EH (cell line): ENCODE data around the gene FBXO30.

Source experiments
- DNase-seq: peaks from one replicate; pipeline ENCODE4 v3.0.0-alpha.2; 2015; ENCODE audit warnings: low read depth

The FBXO30 gene, protein sequence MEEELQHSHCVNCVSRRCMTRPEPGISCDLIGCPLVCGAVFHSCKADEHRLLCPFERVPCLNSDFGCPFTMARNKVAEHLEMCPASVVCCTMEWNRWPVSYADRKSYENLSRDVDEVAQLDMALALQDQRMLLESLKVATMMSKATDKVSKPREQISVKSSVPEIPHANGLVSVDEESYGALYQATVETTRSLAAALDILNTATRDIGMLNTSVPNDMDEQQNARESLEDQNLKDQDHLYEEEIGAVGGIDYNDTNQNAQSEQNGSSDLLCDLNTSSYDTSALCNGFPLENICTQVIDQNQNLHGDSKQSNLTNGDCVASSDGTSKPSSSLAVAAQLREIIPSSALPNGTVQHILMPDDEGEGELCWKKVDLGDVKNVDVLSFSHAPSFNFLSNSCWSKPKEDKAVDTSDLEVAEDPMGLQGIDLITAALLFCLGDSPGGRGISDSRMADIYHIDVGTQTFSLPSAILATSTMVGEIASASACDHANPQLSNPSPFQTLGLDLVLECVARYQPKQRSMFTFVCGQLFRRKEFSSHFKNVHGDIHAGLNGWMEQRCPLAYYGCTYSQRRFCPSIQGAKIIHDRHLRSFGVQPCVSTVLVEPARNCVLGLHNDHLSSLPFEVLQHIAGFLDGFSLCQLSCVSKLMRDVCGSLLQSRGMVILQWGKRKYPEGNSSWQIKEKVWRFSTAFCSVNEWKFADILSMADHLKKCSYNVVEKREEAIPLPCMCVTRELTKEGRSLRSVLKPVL

DNA sequence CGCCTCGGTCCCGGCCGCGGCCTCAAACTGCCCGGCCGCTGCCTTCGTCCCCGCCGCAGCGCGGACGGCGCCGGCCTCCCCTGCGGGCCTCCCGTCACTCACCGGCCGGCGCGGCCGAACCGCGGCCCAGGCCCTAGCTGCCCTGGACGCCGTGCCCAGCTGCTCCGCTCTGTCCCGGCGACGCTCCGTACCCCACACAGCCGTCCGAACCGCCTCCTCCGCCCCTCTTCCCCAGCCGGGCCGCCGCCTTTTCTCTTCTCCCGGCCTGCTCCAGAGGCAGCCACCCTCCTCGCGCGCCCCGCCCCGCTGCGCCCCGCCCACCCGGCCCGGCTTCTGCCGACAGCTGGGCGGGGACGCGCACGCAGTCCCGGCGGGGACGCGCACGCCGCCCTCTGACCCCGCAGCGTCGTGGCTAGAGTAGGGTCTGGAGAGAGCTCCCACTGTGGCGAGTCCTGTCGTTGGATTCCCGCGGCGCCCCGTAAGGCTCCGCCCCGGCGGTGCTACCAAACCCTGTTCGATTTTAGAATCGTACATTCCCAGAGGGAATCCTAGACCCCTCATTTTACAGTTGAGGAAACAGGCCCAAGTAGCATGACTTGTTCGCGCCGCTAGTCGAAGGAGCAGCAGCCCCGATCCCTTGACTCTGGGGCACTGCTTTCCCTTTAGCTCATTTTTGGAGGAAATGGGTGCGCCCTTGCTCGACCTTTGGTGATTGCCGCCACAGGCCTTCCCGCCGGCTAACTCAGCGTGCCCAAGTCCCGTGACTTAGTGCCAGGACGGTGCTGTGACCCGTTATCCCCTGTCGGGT lies at the start of gene FBXO30:
FBXO30 (minus strand) TSS at position 295 of the 808 bp plus-strand sequence. CDS start 8,390 bp downstream, outside the sequence.
- peak; percentile 89 for DNase-seq

DNA sequence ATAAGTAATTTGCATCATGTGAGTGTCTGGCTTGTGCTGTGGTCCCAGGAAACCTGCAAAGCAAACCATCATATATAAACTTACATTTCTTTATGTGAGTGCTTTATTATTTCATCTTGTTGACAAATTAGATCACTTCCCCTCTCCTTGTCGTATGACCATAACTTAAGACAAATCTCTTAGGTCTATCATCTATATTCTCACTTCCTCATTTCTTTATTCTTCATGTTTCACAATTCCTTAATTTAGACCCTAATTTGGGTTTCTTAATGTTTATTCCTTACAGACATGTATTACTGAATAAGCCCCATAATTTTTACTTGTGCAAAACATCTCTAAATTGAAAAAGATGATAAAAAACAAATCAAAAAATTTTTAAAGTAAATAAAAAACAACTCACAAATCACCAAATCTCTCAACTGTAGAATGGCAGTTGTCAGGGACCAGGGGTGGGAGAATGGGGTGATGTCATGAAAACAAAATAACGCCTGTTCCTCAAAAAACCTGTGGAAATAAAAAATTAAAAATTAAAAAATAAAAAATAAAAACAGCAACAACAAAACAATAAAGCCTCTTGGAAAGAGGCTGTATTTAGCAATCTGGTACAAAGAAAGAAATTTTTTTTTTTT lies 49.5 kb upstream of the FBXO30 start:
- DNase-seq = no peak

DNA sequence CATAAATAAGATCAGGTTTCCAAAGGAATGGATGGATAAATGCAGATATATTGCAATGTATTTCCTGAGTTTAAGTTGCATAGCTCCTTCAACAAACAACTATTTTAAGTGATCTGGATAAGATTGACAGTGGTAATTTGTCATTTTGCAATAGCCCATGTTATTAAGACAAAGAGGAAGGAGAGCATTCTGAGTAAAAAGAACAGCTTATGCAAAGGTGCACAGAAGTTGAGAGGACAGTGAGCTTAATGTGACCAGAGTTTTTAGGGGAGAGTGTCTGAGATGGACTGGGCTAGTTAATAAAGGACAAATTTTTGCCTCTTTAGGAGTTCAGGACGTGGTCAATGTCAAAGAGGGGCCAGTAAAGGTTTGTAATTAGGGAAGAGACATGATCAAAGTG lies 48.8 kb upstream of the FBXO30 start:
- DNase-seq = no peak

DNA sequence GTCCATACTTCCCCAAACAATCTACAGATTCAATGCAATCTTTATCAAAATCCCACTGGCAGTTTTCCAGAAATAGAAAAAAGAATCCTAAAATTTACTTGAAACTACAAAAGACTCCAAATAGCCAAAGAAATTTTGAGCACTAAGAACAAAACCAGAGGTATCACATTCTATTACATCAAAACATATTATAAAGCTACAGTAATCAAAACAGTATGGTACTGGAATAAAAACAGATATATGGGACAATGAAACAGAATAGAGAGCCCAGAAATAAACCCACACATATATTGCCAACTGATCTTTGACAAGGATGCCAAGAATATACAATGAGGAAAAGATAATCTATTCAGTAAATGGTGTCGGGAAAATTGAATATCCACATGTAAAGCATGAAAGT lies 46.0 kb upstream of the FBXO30 start:
- no peak for DNase-seq

DNA sequence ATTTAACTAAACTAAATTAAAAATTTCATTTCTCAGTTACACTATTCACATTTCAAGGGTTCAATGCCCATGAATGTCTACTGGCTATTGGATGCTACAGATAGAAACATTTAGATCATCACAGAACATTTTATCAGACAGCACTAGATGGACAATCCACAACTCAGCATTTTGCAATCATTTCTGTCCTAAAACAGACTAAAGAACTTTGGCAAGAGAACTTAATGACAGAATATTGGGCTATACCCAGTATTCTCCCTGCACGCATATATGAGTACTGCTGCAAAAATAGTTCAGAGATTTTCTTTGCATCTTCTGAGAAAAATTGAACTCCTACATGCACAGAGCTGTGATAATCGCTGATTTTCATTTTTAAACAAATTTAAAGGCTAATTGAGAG lies 36.1 kb upstream of the FBXO30 start:
- DNase-seq = no peak

DNA sequence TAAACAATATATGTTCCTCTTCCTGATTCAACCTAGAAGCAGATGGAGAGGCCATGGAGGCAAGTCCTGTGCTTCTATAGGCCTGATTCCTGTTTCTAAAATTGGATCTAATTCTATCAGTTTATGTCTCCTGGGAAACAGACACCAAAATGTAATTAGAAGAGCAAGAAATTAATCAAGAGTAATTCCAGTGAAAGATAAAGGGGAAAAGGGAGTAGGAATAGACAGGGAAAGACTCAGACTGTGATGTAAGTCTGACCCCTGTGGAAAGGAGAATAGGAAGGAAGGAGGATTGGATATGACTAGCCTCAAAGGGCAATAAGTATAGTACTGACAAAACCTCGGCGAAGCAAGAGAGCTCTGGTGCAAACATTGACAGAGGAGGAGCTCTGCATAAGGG lies 33.9 kb upstream of the FBXO30 start:
- DNase-seq = no peak

DNA sequence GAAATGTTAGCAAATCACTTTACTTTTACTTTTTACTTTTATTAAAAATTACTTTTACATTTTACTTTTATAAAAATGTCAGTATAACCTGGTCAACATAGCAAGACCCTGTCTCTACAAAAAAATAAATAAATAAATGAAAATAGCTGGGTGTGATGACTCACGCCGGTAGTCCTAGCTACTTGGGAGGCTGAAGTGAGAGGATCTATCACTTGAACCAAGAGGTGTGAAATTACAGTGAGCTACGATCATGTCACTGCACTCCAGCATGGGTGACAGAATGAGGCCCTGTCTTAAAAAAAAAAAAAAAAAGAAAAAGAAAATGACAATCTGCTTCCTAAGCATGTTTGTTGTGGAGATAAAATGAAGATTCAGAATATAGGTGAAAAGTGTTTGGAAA lies 31.0 kb upstream of the FBXO30 start:
- DNase-seq = no peak

DNA sequence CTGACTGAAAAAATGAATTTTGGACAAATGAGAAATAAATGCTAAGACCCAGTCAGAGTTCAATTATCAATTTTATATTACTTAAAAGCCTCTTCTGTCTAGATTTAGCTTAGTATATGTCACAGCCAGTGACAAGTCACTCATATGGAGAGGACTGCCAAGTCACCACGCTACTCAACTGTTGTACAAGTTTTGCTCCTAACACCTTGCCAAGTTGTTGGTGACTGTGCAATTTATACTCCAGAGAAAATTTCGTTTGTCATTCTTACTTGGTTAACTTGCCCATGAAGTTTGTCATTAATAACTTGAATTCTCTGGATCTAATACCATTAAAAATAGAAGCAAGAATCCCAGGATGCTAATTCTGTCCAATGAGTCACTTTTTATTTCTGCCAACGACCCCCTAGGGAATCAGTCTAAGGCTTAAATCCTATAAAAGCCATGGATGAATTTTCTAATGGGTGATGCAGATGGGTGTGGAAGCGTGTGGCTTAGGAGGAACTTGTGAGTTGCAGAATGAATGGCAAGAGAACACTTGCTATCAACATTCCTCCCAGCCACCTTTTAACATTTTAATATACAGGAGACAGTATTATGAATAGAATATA lies 30.4 kb upstream of the FBXO30 start:
- peak; percentile 60 for DNase-seq

DNA sequence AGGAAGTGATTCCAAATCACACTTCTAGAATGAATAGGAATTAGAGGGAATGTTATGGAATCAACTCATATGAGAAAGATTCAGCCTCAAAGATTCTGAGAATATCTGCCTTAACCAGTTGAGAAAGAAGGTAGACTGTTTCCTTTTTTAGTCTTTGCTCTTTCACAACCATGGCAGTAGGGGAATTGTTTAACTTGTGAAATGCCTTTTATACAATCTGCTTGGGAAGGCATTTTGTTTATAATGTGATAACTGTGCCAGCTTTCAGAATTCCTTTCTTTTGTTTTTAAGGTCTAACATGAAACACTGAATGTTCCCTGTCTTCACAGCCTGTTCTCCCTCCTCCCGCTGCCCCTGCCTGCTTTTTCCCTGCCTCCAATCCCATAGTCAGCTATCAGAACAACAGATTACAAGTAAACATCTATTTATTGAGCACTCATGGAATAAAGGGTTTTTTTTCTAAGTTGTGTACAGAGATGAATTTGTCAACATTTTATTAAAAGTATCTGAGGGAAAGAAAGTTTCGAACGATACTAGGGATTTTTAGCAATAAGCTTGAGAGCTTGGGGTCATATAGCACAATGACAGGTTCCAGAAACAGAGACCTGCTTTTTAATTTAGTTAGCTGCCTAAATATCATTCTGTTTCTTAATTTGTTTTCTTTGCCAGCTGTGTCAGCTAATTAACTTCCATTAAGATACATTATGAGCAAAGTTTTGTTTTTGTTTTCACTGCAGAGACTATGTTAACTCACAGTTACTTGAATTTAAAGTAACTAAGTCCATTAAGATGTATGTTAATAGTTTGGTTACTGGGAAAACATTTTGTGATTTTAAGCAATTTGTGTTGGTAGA lies 28.3 kb upstream of the FBXO30 start:
- peak; percentile 57 for DNase-seq

DNA sequence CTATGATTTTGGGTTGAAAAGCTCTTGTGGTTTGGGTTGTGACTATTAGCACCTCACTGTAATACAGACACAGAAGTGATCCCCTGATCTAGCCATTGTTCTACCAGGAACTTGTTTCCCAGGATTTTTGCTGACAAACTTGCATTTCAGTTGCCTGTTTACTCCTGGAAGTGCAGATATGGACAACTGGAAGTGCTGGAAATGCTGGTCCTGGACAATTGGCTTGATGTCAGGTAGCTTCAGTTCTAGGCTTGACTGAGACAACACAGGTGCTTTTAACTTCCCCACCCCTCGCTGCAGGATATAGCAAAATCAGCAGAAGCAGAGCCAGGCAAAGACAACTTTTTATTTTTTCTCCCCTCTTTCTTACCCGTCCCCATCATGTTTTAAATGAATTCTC lies 27.1 kb upstream of the FBXO30 start:
- DNase-seq = no peak

DNA sequence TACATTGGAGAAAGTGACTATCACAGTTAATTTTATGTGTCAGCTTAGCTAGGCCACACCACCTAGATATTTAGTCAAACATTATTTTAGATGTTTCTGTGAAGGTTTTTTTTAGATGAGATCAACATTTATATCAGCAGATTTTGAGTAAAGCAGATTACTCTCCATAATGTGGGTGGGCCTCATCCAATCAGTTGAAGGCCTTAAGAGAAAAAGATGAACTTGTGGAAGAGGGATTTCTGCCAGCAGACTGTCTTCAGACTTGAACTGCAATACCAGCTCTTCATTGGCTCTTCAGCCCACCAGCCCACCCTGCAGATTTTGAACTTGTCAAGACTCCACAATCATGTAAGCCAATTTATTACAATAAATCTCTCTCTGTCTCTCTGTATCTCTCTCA lies 25.1 kb upstream of the FBXO30 start:
- no peak for DNase-seq

DNA sequence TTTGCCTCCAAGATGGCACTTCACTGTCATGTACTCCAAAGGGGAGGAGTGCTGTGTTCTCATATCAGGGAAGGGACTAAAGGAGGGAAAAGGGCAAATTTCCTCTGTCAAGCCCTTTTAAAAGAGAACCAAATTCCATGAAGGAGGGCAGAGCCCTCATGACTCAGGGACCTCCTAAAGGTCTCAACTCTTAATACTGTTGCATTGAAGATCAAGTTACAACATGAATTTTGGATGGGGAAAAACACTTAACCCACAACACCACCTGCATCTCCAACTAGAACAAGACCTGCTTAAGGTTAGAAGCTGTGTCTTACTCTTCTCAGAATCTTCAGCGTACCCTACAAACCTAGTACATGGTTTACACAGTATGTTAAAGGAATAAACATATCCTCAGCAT lies 23.7 kb upstream of the FBXO30 start:
- DNase-seq = peak; percentile 17

DNA sequence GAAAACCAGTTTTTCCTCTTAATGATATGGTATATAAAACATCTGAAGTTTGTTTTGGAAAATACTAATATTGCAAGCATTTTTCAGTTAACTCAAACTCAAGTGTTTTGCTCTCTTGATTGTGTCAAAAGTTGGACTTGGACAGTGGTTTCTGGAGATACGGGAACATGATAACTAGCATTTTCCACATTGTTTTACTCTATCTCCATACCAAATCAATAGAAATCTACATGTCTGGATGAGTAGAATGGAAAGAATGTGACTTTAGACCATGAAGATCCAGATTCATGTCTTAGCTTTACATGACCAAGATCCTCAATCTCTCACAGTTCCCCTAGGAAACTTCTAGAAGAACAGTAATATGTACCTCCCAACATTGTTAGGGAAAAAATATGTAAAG lies 22.2 kb upstream of the FBXO30 start:
- DNase-seq = peak; percentile 87

DNA sequence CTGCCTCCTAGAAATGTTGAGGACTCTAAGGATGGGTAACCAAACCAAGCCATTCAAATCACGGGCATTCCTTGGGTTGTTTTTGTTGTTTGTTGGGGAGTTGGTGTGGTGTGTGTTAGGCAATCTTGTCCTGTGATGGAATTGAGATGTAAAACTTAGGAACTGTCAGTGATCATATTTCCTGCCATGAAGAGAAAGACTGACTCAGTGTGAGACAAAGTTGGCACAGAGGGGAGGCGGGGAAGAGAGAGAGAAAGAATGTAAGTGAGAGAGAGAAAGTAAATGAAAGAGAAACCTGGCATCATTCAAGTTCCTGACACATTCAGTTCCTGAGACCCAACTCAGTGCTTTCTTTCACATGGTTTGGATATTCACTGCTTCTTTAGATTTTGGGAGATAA lies 21.6 kb upstream of the FBXO30 start:
- DNase-seq = peak; percentile 83

DNA sequence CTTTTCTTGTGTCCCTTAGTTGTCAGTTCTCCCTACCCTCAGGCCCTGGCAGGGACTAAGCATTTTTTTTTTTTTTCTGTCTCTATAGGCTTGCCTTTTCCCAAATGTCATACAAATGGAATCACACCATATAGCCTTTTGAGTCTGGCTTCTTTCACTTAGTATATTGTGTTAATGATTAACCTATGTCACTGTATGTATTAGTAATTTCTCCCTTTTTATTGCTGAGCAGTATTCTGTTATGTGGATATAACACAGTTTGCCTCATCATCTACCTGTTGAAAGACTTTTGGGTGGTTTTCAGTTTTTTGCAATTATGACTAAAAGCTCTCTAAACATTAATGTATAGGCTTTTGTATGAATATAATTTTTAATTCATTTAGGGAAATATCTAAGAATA lies 16.0 kb upstream of the FBXO30 start:
- no peak for DNase-seq

DNA sequence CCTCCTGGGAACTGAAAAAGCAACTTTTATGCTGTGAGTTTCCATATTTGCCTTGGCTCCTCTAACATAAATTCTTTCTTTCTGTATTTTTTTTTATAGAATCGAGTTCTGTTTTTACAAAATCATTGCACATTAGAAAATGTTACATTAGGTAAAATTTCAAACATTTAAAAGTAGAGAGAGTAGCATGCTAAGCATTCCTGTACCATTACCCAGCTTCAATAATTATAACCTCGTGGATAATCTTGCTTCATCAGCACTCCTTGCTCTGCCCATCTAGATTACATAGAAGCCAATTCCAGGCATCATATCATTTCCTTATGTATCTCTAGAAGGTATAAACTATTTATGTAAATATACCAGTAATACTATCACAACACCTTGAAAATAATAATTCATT lies 15.4 kb upstream of the FBXO30 start:
- peak; percentile 47 for DNase-seq

DNA sequence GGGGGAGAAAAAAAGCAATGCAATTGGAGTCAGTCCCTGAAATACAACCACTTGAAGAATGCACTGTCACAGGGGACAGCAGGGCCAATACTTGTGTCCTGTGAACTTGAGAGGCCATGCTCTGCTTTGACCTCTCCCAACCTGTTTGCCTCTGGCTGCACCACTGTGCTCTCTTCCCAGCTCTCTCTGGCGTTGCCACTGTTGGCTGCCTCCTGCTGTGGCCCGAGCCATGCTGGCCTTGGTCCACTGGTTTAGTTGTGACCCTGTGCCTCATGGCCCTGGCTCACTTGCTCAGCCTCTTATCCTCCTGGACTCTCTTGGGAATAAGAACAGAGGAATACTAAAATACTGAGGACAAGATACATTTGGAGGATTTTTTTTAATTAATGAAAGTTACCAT lies 14.5 kb upstream of the FBXO30 start:
- no peak for DNase-seq

DNA sequence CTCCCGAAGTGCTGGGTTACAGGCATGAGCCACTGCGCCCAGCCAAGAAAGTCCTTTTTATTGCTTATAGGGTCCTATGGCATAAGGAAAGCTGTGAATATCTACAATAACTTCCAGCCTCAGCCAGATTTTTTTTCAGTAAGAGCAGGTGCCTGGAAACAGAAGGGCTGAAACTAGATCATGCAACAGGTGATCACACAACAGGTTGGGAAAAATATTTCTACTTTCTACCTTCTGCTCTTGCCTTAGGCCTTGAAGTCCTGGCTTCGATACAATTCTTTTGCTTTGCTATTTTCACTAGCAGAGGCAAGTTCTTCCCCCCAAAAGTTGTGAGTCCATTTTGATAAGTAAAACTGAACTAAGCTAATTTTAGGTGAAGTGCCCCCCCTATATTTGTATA lies 9.7 kb upstream of the FBXO30 start:
- no peak for DNase-seq

DNA sequence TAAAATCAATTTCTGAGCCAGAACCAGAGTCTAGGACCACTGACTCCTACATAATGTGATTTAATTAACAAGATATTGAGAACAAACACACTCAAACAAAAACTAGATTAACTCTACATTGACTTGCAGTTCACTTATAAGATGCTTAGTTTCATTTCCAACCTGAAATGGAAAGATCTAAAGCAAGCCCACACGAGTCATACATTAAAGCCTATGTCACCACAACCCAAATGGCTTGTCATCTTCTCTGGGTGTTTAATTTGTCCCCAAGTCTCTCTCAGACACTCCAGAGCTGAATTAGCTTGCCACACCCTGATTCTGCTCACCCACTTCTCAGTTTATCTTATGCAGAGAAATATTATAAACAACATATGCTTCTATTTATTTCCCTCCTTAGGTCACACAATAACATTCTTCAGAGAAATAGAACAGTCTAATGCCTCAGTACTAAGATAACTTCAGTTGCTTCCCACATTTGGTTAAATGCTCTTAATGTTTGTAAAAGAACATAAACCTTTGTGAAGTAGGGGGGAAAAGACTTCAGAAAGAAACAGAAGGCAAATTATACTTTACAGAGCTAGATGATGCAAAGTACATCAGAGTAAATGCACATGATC lies 8.8 kb upstream of the FBXO30 start:
- DNase-seq = no peak

DNA sequence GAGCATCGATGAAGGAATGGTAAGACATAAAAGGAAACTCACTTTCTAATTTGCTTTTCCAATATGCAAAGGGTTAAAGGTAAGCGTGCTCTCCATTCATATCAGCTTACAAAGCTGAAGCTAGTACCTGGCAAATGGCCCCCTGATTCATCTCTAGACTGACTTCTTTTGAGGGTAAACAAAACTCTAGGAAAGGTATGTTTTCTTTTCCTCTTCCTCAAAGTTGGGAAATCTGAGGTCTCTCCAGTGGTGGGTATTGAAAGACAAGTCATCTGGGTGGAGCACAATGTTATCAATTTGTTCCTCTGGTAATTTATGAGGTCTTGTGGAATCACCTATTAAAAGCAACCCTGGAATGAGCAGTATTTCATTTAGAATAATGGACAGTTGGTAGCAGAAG lies 7.9 kb upstream of the FBXO30 start:
- DNase-seq = no peak
